ENCODE data around the gene SERPINB5. TPM values are rescaled to one million over a fixed set of nuclear protein-coding genes. Genes with fewer than 3 reads are reported as not detected.

SERPINB5 gene
- total RNA-seq, 1 experiment from 2014 or later, result 26.2 TPM

- Histone ChIP-seq H4K20me1 (ENCODE audit: insufficient read depth) (no peaks in the 10 kb centered on the region), H3K9me3 (ENCODE audit: insufficient read depth, low read depth) (no peaks in the 10 kb centered on the region), H3K79me2 (ENCODE audit: low read depth) (no peaks in the 10 kb centered on the region), H3K4me1 (replicated peaks; ENCODE audit: insufficient read depth) (peaks cover 12% of the 10 kb centered on the region), H3K9me2 (ENCODE audit: insufficient read depth) (no peaks in the 10 kb centered on the region), H3K4me3 (no peak overlapping the region), H2AFZ (no peak overlapping the region), H3K4me2 (no peak overlapping the region), H3K27me3 (ENCODE audit: insufficient read depth, low read depth) (no peaks in the 10 kb centered on the region), H3F3A (ENCODE audit: insufficient read depth, low read depth) (peaks cover 20% of the 10 kb centered on the region), H3K36me3 (ENCODE audit: low read depth) (0 out of 2 replicates have a peak, but pooled peaks cover 7% of the 10 kb centered on the region), H3K27ac (no peak overlapping the region)
- ChIA-PET CTCF (interaction anchor here (0.5 to 0.7 kb wide), 2 partner anchors 67 kb away, joined by 3 to 6 read pairs; no protein-coding TSS in a partner anchor), POLR2A (ENCODE audit: unreplicated experiment) (interaction anchor here (0.6 kb wide), 1 partner anchor 52 kb away, joined by 3 read pairs; no protein-coding TSS in a partner anchor)
- intact Hi-C loops (cut with micrococcal nuclease; ENCODE audit: unreplicated experiment), result loop anchor here (5.0 to 10.0 kb wide), 2 partner anchors 171 to 489 kb away; no protein-coding TSS in a partner anchor
- BruUV-seq (replicated peaks), result no TSS peak
- DNase-seq, result no peak
- peak; percentile 18; the same call in 1 of the 2 replicates for TF ChIP-seq CTCF (conservative IDR thresholded peaks at IDR 0.05)
- no peak for TF ChIP-seq EZH2 (IDR thresholded peaks at IDR 0.05; ENCODE audit: low read depth)
These were observed 29.5 kb downstream of the SERPINB5 start for GRCh38 chr18:63506336-63506646.

- Histone ChIP-seq H3K36me3 (ENCODE audit: low read depth) (0 out of 2 replicates have a peak, but pooled peaks cover 2% of the 10 kb centered on the region), H3K27ac (no peak overlapping the region), H3K79me2 (ENCODE audit: low read depth) (no peaks in the 10 kb centered on the region), H3K4me1 (replicated peaks; ENCODE audit: insufficient read depth) (peaks cover 12% of the 10 kb centered on the region), H3K27me3 (ENCODE audit: insufficient read depth, low read depth) (no peaks in the 10 kb centered on the region), H4K20me1 (ENCODE audit: insufficient read depth) (no peaks in the 10 kb centered on the region), H3F3A (ENCODE audit: insufficient read depth, low read depth) (peaks cover 20% of the 10 kb centered on the region), H3K4me3 (no peak overlapping the region), H3K9me2 (ENCODE audit: insufficient read depth) (no peaks in the 10 kb centered on the region), H3K4me2 (no peak overlapping the region), H3K9me3 (ENCODE audit: insufficient read depth, low read depth) (no peaks in the 10 kb centered on the region), H2AFZ (no peak overlapping the region)
- peak; percentile 2 to 50 for DNase-seq
- BruUV-seq (replicated peaks), result no TSS peak
- CTCF ChIA-PET, result no interaction called here
- no peak for TF ChIP-seq CTCF (conservative IDR thresholded peaks at IDR 0.05)
- no peak for TF ChIP-seq EZH2 (IDR thresholded peaks at IDR 0.05; ENCODE audit: low read depth)
- POLR2A ChIA-PET (ENCODE audit: unreplicated experiment), result interaction anchor here (0.6 kb wide), 1 partner anchor 780 kb away, joined by 3 read pairs; no protein-coding TSS in a partner anchor
- intact Hi-C loops (cut with micrococcal nuclease; ENCODE audit: unreplicated experiment), result loop anchor here (5.0 to 10.0 kb wide), 2 partner anchors 174 to 491 kb away; no protein-coding TSS in a partner anchor
These were observed 31.8 kb downstream of the SERPINB5 start for GRCh38 chr18:63508596-63508995.

GRCh38 chr18:63511285-63511684 lies 34.5 kb downstream of the SERPINB5 start:
- intact Hi-C loops (cut with micrococcal nuclease; ENCODE audit: unreplicated experiment), result loop anchor here (10.0 kb wide), 1 partner anchor 464 kb away; the partner anchor contains the start of gene SERPINB8
- no TSS peak for BruUV-seq (replicated peaks)
- H3K4me2 ChIP-seq, result no peak overlapping the region
- H3K4me3 ChIP-seq, result no peak overlapping the region
- no peak overlapping the region for H3K27ac ChIP-seq
- no peaks in the 10 kb centered on the region for H3K27me3 ChIP-seq (ENCODE audit: insufficient read depth, low read depth)
- peaks cover 4% of the 10 kb centered on the region; the same call in 1 of the 2 replicates for H3F3A ChIP-seq (ENCODE audit: insufficient read depth, low read depth)
- H3K4me1 ChIP-seq (replicated peaks; ENCODE audit: insufficient read depth), result peaks cover 12% of the 10 kb centered on the region
- TF ChIP-seq EZH2 (IDR thresholded peaks at IDR 0.05; ENCODE audit: low read depth), result no peak
- TF ChIP-seq CTCF (conservative IDR thresholded peaks at IDR 0.05), result peak; percentile 68
- H3K36me3 ChIP-seq (ENCODE audit: low read depth), result no peaks in the 10 kb centered on the region
- no peaks in the 10 kb centered on the region for H3K9me2 ChIP-seq (ENCODE audit: insufficient read depth)
- no peaks in the 10 kb centered on the region for H4K20me1 ChIP-seq (ENCODE audit: insufficient read depth)
- no peak overlapping the region for H2AFZ ChIP-seq
- POLR2A ChIA-PET (ENCODE audit: unreplicated experiment), result interaction anchor here (0.6 kb wide), 2 partner anchors 235 to 987 kb away, joined by 3 to 4 read pairs; no protein-coding TSS in a partner anchor
- CTCF ChIA-PET, result interaction anchor here (0.6 to 1.6 kb wide), 2 partner anchors 230 to 1262 kb away, joined by 3 to 8 read pairs; no protein-coding TSS in a partner anchor
- peak; percentile 43 to 63 for DNase-seq
- H3K79me2 ChIP-seq (ENCODE audit: low read depth), result no peaks in the 10 kb centered on the region
- no peaks in the 10 kb centered on the region for H3K9me3 ChIP-seq (ENCODE audit: insufficient read depth, low read depth)
